ENCODE measurements around the gene CRKL.
A peak's percentile ranks its signal among the peaks of the same experiment; 100 is the strongest.

Gene CRKL

GRCh38 chr22:20952544-20953341 is 35.5 kb downstream of the CRKL start:
- no peak for DNase-seq

GRCh38 chr22:20953342-20953608 is 36.1 kb downstream of the CRKL start:
- no peak for DNase-seq

- peak; percentile 21 to 37 for DNase-seq
Observed at GRCh38 chr22:20953668-20954500, 36.7 kb downstream of the CRKL start.

- no peak for DNase-seq
Observed at GRCh38 chr22:20955548-20955947, 38.3 kb downstream of the CRKL start.

GRCh38 chr22:20956258-20957101 is 39.3 kb downstream of the CRKL start:
- DNase-seq: no peak

- no peak for DNase-seq
Observed at GRCh38 chr22:20957102-20957682, 40.0 kb downstream of the CRKL start.

- no peak for DNase-seq
Observed at GRCh38 chr22:20957683-20958431, 40.6 kb downstream of the CRKL start.

- no peak for DNase-seq
Observed at GRCh38 chr22:20959578-20960461, 42.6 kb downstream of the CRKL start.

GRCh38 chr22:20960609-20961008 is 43.4 kb downstream of the CRKL start:
- no peak for DNase-seq

GRCh38 chr22:20962491-20962945 is 45.3 kb downstream of the CRKL start:
- DNase-seq: no peak

- no peak for DNase-seq
Observed at GRCh38 chr22:20963201-20964052, 46.2 kb downstream of the CRKL start.

GRCh38 chr22:20964090-20964798 is 47.0 kb downstream of the CRKL start:
- no peak for DNase-seq

- DNase-seq: no peak
Observed at GRCh38 chr22:20964799-20965103, 47.5 kb downstream of the CRKL start.

- DNase-seq: no peak
Observed at GRCh38 chr22:20965104-20965887, 48.1 kb downstream of the CRKL start.

- DNase-seq: no peak
Observed at GRCh38 chr22:20965888-20966855, 49.0 kb downstream of the CRKL start.

GRCh38 chr22:20966883-20967696 is 49.9 kb downstream of the CRKL start, which contains the start of gene AIFM3:
AIFM3 (plus strand) TSS chr22:20967255; CDS start chr22:20967945, 690 bp downstream.
- DNase-seq: no peak
